Neuronal stem cell (in vitro differentiated cells): ENCODE results near the gene RASSF9.

ENCODE experiments used
- DNase-seq: peaks from one replicate; pipeline ENCODE4 v3.0.0-alpha.2; 2013; ENCODE audit warnings: low spot score
- H2AFZ ChIP-seq: one replicate; pipeline ENCODE4 v1.6.1; 2013; ENCODE audit warnings: mild to moderate bottlenecking, low read length, inconsistent platforms
- H2AK5ac ChIP-seq: 2 replicates; pipeline ENCODE4 v1.6.1; 2013; ENCODE audit warnings: low read depth, mild to moderate bottlenecking, inconsistent platforms, low read length, moderate library complexity, mixed read lengths
- H2BK120ac ChIP-seq: 2 replicates; pipeline ENCODE4 v1.6.1; 2013; ENCODE audit warnings: low read depth, mild to moderate bottlenecking, inconsistent platforms, low read length, moderate library complexity, mixed read lengths
- H2BK12ac ChIP-seq: one replicate; pipeline ENCODE4 v1.6.1; 2013; ENCODE audit warnings: low read length, inconsistent platforms
- H2BK15ac ChIP-seq: 2 replicates; pipeline ENCODE4 v1.6.1; 2013; ENCODE audit warnings: mild to moderate bottlenecking, low read length, inconsistent platforms, mixed read lengths
- H2BK5ac ChIP-seq: one replicate; pipeline ENCODE4 v1.6.1; 2013; ENCODE audit warnings: inconsistent platforms, mild to moderate bottlenecking, low read length, moderate library complexity
- H3K14ac ChIP-seq: one replicate; pipeline ENCODE4 v1.6.1; 2013; ENCODE audit warnings: low read length, inconsistent platforms
- H3K18ac ChIP-seq: 2 replicates; pipeline ENCODE4 v1.6.1; 2013; ENCODE audit warnings: low read length, inconsistent platforms
- H3K23ac ChIP-seq: 2 replicates; pipeline ENCODE4 v1.6.1; 2013; ENCODE audit warnings: low read depth, mild to moderate bottlenecking, mixed read lengths, low read length, inconsistent platforms; ENCODE audit not compliant: poor library complexity
- H3K27ac ChIP-seq: replicated peaks from 3 replicates; pipeline ENCODE4 v1.5.1; 2013; ENCODE audit warnings: low read length, inconsistent platforms
- H3K27me3 ChIP-seq, 3 experiments: 2 replicates each; pipeline ENCODE4 v1.6.1; 2013; ENCODE audit warnings: low read length in 3 of 3, mild to moderate bottlenecking in 2 of 3, inconsistent platforms in 1 of 3, low read depth in 1 of 3, mixed read lengths in 1 of 3, moderate library complexity in 1 of 3; ENCODE audit not compliant: control insufficient read depth in 3 of 3, insufficient read depth in 3 of 3
- H3K36me3 ChIP-seq, 2 donors: replicated peaks in 1 of 2; 2 replicates each; pipeline ENCODE4 v1.6.1; 2013; ENCODE audit warnings: low read length in 2 of 2; ENCODE audit not compliant: control insufficient read depth in 2 of 2, insufficient read depth in 2 of 2
- H3K4ac ChIP-seq: 2 replicates; pipeline ENCODE4 v1.6.1; 2013; ENCODE audit warnings: inconsistent platforms, mild to moderate bottlenecking, low read length, moderate library complexity
- H3K4me1 ChIP-seq, 2 donors: 1 replicate in 1 of 2; 2 replicates in 1 of 2; pipeline ENCODE4 v1.6.1; 2013; ENCODE audit warnings: low read length in 2 of 2, low read depth in 1 of 2; ENCODE audit not compliant: control insufficient read depth in 2 of 2, insufficient read depth in 1 of 2
- H3K4me2 ChIP-seq: one replicate; pipeline ENCODE4 v1.6.1; 2013; ENCODE audit warnings: mild to moderate bottlenecking, low read length, inconsistent platforms; ENCODE audit not compliant: insufficient read depth, poor library complexity, severe bottlenecking
- H3K4me3 ChIP-seq, 2 donors: 2 replicates each; pipeline ENCODE4 v1.5.1; 2013; ENCODE audit warnings: low read length in 2 of 2, mild to moderate bottlenecking in 2 of 2, inconsistent platforms in 1 of 2, moderate library complexity in 1 of 2
- H3K79me1 ChIP-seq: one replicate; pipeline ENCODE4 v1.6.1; 2013; ENCODE audit warnings: low read depth, mild to moderate bottlenecking, inconsistent platforms, low read length, moderate library complexity
- H3K9ac ChIP-seq: one replicate; pipeline ENCODE4 v1.6.1; 2013; ENCODE audit warnings: mild to moderate bottlenecking, low read depth, low read length, inconsistent platforms; ENCODE audit not compliant: poor library complexity
- H3K9me3 ChIP-seq, 2 donors: replicated peaks in 1 of 2; 2 replicates each; pipeline versions ENCODE3 to v1.6.1; 2013; ENCODE audit warnings: low read length in 2 of 2, mild to moderate bottlenecking in 2 of 2, inconsistent platforms in 1 of 2, low read depth in 1 of 2, mixed read lengths in 1 of 2, moderate library complexity in 1 of 2; ENCODE audit not compliant: control insufficient read depth in 2 of 2, insufficient read depth in 1 of 2
- H4K8ac ChIP-seq: one replicate; pipeline ENCODE4 v1.6.1; 2013; ENCODE audit warnings: low read depth, mild to moderate bottlenecking, inconsistent platforms, low read length, moderate library complexity
- H4K91ac ChIP-seq: one replicate; pipeline ENCODE4 v1.6.1; 2013; ENCODE audit warnings: low read length, low read depth, mild to moderate bottlenecking, inconsistent platforms; ENCODE audit not compliant: poor library complexity
- WGBS, 2 donors: extraction: QIAGEN DNeasy Blood & Tissue Kit; methylation state at CpG; one replicate each; pipeline ENCODE4 v1.1.7; 2013; ENCODE audit warnings: missing lambda C conversion rate in 2 of 2, mixed read lengths in 1 of 2; ENCODE audit not compliant: insufficient read length in 2 of 2, insufficient replicate concordance in 1 of 2; ENCODE audit errors: extremely low coverage in 2 of 2; 5-methylcytosine and 5-hydroxymethylcytosine counted together

RASSF9 gene

DNA sequence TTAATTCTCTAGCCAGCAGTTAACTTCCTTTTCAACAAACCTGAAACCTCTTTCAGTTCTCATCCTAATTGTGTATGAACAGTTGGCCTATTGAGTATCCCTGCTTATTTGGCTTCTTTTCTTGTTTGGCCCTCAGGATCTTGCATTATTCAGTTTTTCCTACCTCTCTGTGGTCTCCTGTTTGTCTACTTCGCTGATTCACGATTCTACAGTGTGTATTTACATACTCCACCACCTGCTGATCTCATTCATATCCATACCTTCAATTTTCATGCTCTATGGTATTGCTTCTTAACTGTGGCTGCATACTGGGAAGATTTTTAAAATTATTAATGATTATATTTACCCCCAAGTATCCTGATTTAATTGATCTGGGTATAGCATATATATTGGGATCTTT, 56.4 kb downstream of the RASSF9 start:
- no peak overlapping the region for H3K18ac ChIP-seq
- no peak overlapping the region for H3K23ac ChIP-seq
- H2AK5ac ChIP-seq, result no peak overlapping the region
- no peak overlapping the region for H2BK5ac ChIP-seq
- H3K79me1 ChIP-seq, result no peaks in the 10 kb centered on the region
- no peak overlapping the region for H3K27ac ChIP-seq
- H2AFZ ChIP-seq, result no peak overlapping the region
- H4K8ac ChIP-seq, result no peak overlapping the region
- H3K27me3 ChIP-seq, result no peaks in the 10 kb centered on the region
- no peak overlapping the region for H4K91ac ChIP-seq
- no peaks in the 10 kb centered on the region for H3K36me3 ChIP-seq
- H2BK15ac ChIP-seq, result no peak overlapping the region
- no peak overlapping the region for H3K4ac ChIP-seq
- H2BK120ac ChIP-seq, result no peak overlapping the region
- no peak overlapping the region for H3K4me3 ChIP-seq
- H2BK12ac ChIP-seq, result no peak overlapping the region
- H3K9me3 ChIP-seq, result no peaks in the 10 kb centered on the region
- H3K4me1 ChIP-seq, result no peaks in the 10 kb centered on the region
- H3K14ac ChIP-seq, result no peak overlapping the region
- no CpG with 5 or more reads among the region's 2 CpGs for WGBS, 2 donors
- no peak for DNase-seq
- H3K4me2 ChIP-seq, result no peak overlapping the region
- no peak overlapping the region for H3K9ac ChIP-seq

DNA sequence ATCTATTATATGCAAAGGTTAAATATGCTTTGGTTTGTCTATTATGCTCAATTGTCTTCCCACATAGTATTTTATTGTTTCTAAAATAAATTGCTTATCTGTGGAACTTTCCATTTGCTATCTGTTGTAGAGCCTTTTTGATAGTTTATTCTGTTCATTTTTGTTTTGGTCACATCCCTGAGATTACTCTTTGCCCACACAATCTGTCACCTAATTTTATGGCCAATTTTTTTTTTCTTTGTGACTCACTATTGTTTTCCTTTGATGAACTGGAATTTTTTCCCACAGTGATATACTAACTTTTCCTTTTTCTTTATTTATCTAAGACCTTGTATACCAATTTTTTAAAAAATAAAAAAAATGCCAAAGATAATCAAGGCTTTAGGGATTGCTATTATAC, 61.1 kb downstream of the RASSF9 start:
- Histone ChIP-seq H3K27ac (no peak overlapping the region), H2BK5ac (no peak overlapping the region), H3K36me3 (no peaks in the 10 kb centered on the region), H2AK5ac (no peak overlapping the region), H3K4ac (no peak overlapping the region), H2BK15ac (no peak overlapping the region), H3K9ac (no peak overlapping the region), H2BK12ac (no peak overlapping the region), H3K14ac (no peak overlapping the region), H2AFZ (no peak overlapping the region), H3K23ac (no peak overlapping the region), H3K4me2 (no peak overlapping the region), H3K4me3 (no peak overlapping the region), H2BK120ac (no peak overlapping the region), H3K79me1 (no peaks in the 10 kb centered on the region), H3K18ac (no peak overlapping the region), H3K27me3 (no peaks in the 10 kb centered on the region), H3K4me1 (peaks cover 0 to 3% of the 10 kb centered on the region in 2 donors), H4K8ac (no peak overlapping the region), H3K9me3 (no peaks in the 10 kb centered on the region), H4K91ac (no peak overlapping the region)
- DNase-seq, result no peak

DNA sequence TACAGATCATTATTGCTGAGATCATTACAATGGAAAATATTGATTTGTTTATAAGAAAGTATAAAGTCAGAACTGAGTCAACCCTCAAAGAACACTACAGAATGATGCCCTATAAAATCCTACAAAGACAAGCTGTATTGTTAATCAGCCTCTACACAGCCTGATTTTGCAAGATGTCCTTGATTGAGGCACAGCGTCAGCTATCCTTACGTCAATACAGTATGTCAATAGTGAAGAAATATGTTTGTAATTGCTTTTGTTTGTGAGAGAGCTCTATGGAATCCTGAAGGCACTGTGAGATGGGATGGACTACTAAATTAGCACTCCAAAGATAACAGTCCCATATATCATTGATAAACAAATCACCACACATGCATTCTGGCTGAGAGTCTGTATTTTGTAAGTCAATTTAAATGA, 70.7 kb downstream of the RASSF9 start:
- no peak overlapping the region for H3K18ac ChIP-seq
- H3K36me3 ChIP-seq, result no peaks in the 10 kb centered on the region
- H3K4ac ChIP-seq, result no peak overlapping the region
- no peak overlapping the region for H3K14ac ChIP-seq
- no peak overlapping the region for H2BK120ac ChIP-seq
- DNase-seq, result no peak
- peaks cover 0 to under 1% of the 10 kb centered on the region in 2 donors for H3K4me1 ChIP-seq
- H3K4me2 ChIP-seq, result no peak overlapping the region
- H2BK5ac ChIP-seq, result no peak overlapping the region
- H4K91ac ChIP-seq, result no peak overlapping the region
- no peak overlapping the region for H3K9ac ChIP-seq
- no peak overlapping the region for H4K8ac ChIP-seq
- H3K27me3 ChIP-seq, result no peaks in the 10 kb centered on the region
- H2AFZ ChIP-seq, result no peak overlapping the region
- no peaks in the 10 kb centered on the region for H3K9me3 ChIP-seq
- H2BK15ac ChIP-seq, result no peak overlapping the region
- H3K27ac ChIP-seq, result no peak overlapping the region
- no peaks in the 10 kb centered on the region for H3K79me1 ChIP-seq
- no peak overlapping the region for H3K4me3 ChIP-seq
- no CpG with 5 or more reads among the region's 2 CpGs for WGBS, 2 donors
- no peak overlapping the region for H2BK12ac ChIP-seq
- H2AK5ac ChIP-seq, result no peak overlapping the region
- H3K23ac ChIP-seq, result no peak overlapping the region

DNA sequence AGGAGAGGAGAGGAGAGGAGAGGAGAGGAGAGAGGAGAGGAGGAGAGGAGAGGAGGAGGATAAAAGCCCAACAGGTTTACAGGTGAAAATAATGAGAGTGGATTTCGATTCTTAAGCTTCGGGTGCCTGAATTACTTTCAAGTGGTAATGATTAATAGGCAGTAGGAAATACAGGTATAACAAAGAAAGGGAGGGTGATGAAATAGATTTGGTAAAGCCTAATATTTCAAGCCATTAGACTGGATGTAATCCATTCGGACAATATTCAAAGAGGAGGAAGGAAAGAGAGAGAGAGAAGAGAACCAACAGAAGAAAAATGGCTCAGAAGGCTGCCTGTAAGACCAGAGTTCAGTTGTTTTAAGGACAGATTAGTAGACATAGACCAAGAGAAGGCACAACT, 76.6 kb downstream of the RASSF9 start:
- Histone ChIP-seq H3K9me3 (peaks cover 0 to 2% of the 10 kb centered on the region in 2 donors), H2AK5ac (no peak overlapping the region), H3K4me2 (no peak overlapping the region), H2BK5ac (no peak overlapping the region), H3K4me1 (no peaks in the 10 kb centered on the region), H3K79me1 (no peaks in the 10 kb centered on the region), H2BK12ac (no peak overlapping the region), H3K9ac (no peak overlapping the region), H2BK120ac (no peak overlapping the region), H4K8ac (no peak overlapping the region), H3K4me3 (no peak overlapping the region), H3K36me3 (no peaks in the 10 kb centered on the region), H3K18ac (no peak overlapping the region), H4K91ac (no peak overlapping the region), H3K23ac (no peak overlapping the region), H3K14ac (no peak overlapping the region), H3K27me3 (no peaks in the 10 kb centered on the region), H2BK15ac (no peak overlapping the region), H3K4ac (no peak overlapping the region), H3K27ac (no peak overlapping the region), H2AFZ (no peak overlapping the region)
- no CpG with 5 or more reads among the region's 3 CpGs for WGBS, 2 donors
- no peak for DNase-seq
